HG02870 (cell line): ENCODE results near the gene TBX10.
"Not testable (repeated sequence)": the region's sequence is repeated elsewhere in the genome, so short reads cannot be mapped to it uniquely, and the experiment has no call there.

Source experiments
- ATAC-seq: cut with Tn5 transposase; IDR thresholded peaks from one replicate; pipeline ENCODE4 v1.9.1; 2021; ENCODE audit warnings: mild to moderate bottlenecking, moderate library complexity; ENCODE audit not compliant: unreplicated experiment

Gene TBX10

DNA sequence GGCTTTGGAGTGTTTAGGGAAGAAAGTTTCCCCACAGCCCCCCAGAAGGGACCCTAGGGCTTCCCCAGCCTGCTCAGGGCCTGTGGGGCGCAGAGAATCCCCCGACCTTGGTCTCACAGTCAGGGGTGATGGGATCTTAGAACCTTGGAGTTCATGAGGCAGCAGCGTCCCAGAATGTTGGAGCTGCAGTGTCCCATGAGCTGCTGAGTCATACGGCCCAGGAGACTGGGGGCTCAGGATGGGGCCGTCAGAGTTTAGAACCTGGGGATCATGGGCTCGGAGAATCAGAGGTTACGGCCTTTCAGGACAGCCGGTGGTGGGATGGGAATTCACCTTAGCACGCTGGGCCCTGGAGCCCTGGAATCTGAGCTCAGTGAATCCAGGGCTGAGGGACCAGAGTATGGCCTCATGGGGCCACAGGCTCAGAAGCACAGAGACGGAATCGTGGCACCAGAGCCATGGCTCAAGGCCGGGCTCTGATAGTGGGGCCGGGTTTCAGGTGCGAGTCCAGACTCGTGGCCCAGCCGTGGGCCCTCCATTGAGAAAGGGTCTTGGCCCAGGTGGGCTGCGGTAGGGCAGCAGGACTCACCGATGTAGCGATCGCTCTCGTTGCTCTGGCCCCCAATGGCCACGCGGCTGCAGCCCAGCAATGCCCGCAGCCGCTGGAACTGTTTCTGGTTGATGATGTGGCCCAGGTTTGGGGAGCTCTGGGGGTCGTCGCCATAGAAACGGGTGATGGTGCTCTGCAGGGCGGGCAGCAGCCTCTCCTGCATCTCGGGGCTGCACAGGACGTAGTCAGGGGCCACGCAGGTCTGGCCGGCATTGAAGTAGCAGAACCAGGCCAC, 25.4 kb upstream of the TBX10 start:
- ATAC-seq: no peak

DNA sequence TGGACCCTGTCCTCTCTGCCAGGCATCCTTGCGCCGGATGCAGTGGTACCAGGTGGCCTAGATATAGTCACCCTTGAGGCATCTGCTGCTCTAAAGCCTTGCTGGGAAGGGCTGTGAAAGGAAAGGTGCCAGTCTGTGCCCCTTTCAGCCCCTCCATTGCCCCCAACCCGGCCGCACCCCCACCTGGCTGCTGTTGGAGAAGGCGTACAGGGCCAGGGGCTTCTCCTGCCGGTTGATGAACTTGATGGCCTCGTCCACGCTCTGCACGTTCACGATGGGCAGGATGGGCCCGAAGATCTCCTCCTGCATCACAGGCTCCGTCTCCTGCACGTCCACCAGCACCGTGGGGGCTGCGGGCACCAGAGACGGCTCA, 24.6 kb upstream of the TBX10 start:
- no peak for ATAC-seq

DNA sequence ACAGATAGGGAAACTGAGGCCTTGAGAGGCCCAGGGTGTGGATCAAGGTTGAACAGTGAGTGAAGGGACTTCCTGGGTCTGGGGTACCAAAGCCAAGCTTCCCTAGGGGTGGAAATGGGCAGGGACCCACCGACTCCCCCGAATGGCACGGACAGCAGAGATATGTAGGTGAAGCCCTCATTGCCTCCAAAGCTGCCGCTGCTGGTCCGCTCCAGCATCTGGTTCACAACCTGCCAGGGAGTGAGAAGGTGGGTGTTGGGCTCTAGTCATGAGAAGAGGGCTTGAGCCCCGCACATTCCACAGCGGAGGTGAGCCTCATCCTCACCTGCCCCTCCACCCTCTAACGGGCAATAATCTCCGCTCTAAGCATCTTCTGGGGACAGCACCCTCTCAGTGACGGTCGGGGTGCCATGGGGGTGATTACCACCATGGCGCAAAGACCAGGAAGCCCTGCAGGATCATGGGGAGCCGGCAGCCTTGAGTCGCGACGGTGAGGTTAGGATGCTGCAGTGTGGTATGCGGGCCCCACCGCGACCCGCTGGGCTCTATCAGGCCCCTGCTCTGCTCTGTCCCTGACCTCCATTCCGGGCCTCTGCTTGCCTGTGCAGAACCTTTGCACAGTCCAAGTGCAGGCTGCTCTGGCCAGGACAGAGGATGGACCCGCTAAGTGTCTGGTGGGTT, 24.1 kb upstream of the TBX10 start:
- ATAC-seq: no peak

DNA sequence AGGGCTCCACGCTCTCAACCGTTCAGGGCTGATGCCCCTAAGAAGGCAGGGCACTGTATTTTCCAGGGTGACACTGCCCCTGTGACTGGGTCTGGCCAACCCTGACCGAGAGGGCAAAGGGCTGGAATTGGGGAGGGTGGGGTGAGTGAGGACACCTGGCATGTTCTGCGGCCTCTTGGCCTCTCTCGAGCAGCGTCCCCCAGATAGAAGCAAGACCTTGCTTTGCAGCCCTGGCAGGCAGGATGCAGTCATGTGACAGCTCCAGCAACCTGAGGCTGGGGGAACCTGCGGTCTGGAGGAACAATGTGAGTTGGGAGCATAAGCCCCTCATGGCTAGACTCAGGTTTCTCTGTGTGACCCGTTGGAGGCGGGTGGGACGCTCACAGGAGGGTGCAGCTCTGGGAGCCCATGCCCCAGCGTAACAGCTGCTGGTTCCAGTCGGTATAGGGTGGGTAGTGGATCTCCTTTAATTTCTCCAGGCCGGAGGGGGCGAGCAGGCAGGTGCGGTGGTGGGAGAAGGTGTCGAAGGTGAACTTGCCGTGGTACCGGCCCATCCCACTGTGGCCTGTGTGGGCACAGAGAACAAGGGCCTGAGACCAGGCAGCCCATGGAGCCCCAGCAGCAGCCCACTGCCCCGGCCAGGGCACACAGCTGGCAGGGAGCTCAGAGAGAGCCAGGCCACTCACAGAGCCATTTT, 23.4 kb upstream of the TBX10 start:
- no peak for ATAC-seq

DNA sequence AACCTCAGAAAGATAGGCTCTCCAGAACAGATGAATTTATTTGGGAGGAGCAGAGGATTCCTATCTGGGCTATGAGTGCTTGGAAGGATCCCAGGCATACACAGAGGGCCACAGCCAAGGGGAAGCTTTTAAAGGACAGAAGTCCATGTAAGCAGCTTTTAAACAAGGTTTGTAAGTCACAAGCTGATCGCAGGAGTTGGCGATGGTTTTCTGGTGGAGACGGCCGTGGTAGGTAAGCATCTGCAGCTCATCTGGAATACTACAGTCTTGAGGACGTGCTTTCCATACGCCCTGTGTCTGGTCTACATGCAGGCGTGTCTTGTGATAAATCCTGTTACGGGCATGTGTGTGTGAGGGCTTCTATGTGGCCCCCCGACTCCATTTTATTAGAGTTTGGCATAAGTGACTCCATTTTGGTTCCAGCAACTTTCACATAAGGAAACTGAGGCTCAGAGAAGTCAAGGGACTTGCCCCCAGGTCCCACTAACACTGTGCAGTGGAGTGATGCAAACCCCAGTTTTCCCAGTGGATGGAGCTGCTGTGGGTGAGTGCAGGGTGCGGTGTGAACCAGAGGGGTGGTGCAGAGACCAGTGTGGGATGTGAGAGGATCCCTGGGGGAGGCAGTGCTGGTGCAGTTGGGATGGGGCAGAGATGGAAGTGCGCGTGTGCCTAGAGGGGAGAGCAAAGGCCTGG, 22.7 kb upstream of the TBX10 start:
- ATAC-seq: no peak

DNA sequence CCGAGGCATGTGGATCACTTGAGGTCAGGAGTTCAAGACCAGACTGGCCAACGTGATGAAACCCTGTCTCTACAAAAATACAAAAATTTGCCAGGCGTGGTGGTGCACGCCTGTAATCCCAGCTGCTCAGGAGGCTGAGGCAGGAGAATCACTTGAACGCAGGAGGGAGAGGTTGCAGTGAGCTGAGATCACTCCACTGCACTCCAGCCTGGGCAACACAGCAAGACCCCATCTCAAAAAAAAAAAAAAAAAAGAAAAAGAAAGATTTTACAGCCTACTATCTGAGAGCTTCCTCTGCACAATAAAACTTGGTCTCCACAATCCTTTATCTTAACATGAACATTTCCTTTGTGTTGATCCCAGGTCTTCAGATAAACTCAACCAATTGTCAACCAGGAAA, 21.2 kb upstream of the TBX10 start:
- not testable (repeated sequence) for ATAC-seq

DNA sequence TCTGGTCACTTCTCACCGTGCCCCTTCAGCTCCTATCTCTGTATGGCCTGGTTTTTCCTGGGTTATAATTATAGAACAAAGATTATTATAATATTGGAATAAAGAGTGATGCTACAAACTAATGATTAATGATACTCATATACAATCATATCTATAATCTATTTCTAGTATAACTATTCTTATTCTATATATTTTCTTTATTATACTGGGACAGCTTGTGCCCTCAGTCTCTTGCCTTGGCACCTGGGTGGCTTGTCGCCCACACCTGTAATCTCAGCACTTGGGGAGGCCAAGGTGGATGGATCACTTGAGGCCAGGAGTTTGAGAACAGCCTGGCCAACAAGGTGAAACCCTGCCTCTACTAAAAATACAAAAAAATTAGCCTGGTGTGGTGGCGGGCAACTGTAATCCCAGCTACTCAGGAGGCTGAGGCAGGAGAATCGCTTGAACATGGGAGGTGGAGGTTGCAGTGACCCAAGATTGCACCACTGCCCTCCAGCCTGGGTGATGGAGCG, 20.1 kb upstream of the TBX10 start:
- ATAC-seq: not testable (repeated sequence)

DNA sequence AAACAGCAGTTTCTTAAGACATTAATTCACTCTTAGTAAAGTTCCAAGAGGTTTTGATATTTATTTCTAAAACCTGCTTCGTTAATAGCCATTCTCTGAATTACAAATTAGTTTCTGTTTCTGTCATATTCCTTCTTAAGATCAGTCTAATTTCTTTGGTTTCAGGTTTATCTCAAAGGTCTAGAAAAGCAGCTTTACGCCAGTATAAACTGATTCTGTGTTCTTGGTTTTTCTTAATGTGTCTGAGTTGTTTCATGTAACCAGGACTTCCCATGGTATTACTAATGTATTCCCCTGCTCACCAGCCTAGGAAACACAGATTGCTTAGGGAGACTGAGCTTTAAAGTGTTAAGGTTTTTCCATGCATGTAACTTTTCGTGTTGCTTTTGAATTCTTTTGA, 17.7 kb upstream of the TBX10 start:
- no peak for ATAC-seq

DNA sequence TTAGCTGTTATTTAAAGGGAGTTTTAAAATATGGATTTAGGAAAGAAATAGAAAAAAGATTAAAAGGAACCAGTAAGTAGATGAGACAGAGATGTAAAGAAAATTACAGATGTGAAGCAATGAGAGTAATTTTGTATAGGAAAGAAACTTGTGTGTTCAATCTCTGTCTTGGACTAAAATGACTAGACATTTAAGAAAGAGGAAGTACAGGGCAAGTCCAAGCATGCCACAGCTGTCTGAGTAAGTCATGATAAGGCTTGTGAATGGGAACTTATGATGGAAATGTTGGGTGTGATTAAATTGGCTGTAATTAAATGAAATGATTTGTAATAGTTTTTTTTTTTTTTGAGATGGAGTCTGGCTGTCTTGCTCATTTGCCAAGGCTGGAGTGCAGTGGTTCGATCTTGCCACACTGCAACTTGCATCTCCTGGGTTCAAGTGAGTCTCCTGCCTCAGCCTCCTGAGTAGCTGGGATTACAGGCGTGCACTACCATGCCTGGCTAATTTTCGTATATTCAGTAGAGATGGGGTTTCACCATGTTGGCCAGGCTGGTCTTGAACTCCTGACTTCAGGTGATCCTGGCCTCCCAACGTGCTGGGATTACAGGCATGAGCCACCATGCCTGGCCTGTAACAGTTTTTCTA, 16.8 kb upstream of the TBX10 start:
- ATAC-seq: no peak

DNA sequence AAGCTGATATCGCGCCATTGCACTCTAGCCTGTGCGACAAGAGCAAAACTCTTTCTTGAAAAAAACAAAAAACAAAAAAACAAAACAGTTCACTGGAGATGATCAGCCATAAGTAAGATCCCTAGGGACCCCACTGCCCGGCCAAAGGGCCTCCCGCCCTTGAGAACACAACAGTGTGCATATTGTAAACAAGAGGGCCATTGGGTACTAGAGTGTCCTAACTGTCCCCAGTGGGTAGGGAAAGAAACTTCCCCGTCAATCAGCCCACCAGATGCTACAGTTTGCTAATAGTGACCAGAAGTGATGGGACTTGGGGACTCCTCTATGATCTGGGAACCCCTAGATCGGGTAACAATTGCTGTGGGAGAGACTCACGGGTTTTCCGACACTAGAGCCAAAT, 14.7 kb upstream of the TBX10 start:
- no peak for ATAC-seq

DNA sequence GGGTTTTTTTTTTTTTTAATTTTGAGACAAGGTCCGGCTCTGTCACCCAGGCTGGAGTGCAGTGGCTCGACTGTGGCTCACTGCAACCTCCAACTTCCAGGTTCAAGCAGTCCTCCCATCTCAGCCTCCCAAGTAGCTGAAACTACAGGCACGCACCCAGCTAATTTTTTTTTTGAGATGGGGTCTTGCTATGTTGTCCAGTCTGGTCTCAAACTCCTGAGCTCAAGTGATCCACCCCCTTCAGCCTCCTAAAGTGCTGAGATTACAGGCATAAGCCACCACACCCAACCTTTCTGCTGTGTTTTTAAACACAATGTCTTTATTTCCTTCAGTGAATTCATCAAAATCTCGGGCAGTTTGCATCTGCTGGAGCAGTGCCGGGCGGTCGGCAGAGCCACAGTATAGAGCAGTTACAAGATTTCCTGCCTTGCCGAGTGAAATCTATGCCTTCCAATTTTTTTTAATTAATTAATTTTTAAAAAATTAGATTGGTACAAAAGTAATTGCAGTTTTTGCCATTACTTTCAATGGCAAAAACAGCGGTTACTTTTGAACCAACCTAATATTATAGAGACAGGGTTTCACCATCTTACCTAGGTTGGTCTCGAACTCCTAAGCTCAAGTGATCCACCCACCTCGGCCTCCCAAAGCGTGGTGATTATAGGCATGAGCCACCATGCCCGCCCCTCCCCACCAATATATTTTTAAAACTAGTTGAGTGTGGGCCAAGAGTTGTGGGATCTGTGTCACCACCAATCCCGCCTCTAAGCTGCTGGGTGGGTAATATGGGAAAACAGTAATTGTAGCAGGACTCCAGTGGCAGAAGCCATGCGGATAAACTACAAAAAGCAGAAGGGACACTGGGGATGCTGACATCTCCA, 13.6 kb upstream of the TBX10 start:
- ATAC-seq: no peak

DNA sequence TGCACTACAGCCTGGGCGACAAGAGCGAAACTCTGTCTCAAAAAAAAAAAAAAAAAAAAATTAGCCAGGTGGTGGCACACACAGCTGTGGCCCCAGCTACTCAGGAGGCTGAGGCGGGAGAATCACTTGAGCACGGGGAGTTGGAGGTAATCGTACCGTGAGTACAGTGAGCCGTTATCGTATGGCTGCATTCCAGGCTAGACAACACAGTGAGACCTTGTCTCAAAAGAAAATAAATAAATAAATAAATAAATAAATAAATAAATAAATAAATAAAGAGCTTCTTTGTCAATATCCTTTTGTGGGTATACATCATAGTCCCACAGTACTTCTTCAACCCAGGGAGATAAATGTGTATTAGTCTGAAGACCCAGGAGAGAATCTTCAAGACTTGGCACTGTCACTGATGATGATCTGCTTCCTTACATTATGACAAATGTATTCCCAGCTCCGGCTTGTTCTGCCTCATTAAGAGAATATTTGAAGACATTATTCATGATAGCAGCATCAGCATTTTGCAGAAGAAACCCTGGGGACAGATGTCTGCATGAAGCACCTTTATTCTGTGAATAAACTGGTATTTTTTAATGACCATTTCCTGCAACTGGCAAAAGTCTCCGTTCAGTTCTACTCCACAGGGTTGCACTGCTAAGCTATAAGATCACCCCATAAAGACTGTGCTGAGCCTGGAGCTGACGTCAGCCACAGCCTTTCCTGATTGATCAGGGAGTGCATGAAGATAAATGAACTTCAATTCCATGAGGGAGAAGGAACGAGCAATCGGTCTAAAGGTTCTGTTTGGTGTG, 12.6 kb upstream of the TBX10 start:
- ATAC-seq: no peak

DNA sequence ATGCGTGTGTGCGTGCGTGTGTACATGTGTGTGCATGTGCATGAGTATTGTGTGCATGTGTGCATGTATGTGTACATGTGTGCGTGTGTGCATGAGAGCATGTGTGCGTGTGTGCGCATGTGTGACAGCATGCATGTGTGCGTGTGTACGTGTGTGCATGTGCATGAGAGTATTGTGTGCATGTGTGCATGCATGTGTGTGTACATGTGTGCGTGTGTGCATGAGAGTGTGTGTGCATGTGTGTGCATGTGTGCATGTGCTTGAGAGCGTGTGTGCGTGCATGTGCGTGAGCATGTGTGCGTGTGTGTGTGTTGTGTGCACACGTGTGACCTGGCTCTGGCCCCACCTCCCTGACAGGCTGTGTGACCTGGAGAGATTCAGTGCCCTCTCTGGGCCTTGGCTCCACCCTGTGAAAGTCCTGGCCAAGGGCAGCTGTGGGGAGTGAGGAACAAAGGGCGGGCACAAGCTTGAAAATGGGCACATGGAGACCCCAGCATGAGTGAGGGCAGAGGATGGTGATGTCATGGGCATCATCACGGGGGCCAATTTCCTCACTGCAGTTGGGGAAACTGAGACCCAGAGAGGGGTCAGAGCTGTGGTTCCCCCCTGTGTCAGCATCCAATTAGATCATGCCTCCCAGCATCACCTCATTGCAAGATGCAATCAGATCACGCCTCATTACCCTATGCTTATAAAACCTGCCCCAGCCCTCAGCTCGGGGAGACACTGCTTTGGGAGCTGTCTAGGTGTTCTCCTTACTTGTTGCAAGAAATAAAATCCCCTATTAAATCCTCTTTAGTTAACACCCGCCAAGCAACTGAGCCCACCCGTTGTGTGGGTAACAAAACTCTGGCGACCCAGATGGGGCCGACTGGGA, 10.3 kb upstream of the TBX10 start:
- ATAC-seq: no peak

DNA sequence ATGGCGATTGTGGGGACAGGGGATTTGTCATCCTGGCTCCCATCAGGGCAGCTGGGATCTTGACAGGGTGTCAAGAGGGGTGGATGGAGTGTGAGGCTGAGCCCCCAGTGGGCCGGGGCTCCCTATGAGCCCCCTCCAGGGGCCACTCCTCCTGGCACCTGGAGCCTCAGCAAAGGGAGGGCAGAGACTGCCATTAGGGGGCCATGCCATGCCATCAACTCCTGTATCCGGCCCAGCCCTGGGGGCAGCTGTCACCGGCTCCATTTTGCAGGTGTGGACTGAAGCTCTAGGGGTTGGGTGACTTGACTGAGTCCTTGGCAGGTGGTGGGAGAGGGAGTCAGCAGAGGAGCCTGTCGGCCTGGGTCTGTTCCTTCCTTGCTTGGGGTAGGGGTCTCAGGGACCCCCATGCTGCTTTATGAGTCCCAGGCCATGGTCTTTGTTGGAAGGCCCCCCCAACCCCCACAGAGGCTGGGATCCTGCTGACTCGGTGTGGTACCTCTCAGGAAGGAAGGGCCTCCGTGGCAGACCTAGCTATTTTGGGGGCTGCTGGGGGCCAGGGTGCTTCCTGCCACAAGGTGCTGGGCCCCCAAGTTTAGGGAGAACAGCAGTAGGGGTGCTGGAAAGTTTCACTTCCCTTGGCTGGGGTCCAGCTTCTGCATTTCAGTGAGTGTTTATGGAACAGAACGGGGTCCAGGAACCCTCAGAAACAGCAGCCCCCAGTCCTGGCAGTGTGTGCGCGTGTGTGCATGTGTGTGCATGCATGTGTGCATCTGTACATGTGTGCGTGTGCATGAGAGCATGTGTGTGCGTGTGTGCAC, 9.4 kb upstream of the TBX10 start:
- no peak for ATAC-seq

DNA sequence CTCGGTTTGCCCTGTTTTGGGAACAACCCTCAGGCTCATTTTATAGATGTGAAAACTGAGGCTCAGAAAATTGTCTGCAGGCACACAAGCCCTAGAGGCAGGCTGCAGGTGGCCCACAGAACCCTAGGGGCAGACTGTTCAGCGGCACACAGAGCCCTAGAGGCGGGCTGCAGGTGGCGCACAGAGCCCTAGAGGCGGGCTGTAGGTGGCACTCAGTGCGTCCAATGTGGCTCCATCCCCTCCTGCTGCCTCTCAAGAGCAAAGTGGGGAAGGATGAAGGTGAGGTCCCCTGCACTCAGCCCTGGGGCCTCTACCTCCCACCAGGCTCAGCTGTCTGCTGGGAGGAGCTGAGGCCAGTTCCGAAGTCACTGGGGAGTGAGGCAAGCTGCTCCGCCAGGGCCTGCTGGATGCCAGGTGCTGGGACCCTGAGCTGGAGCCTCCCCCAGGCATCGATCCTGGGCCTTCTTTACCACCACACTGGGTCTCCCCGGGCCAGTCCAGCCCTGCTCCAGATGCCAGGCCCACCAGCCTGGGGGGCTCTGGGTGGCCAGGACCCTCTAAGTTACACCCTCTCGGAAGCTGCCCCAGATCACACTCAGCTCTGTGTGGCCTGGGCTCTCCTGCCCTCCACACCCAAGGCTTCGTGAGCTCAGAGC, 8.7 kb upstream of the TBX10 start:
- peak; percentile 46 for ATAC-seq

DNA sequence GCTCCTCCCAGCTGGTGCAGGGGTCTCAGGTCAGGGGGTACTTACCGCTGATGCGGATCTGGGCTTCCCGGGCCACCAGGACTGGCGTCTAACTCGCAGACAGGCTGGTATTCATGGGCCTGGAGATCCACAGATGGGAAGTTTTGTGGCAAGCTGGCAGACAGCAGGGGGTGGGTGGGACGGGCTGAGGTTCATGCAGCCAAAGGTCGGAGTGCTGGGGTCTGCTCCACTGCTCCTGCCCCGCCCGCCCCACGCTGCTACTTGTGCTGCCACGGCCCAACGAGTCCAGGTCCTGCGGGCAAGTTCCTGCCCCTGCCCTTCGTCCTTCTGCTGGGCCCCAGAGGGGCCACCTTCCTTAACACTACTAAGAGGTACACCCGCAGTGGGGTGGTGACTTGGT, 7.9 kb upstream of the TBX10 start:
- ATAC-seq: no peak
